H1 (cell line): ENCODE data around the gene RAD51B. TPM values are rescaled to one million over a fixed set of nuclear protein-coding genes. Genes with fewer than 3 reads are reported as not detected.

ENCODE experiments used
- BRCA1 ChIP-seq: IDR thresholded peaks from 2 replicates; pipeline ENCODE4 v1.6.1; 2012; ENCODE audit warnings: low read depth, low read length, improper control_type of control experiment
- CBX5 ChIP-seq: fragments of 300-800, 300-1000 bp; sonication (generic); IDR thresholded peaks from 2 replicates; pipeline ENCODE4 v1.7.1; 2016; ENCODE audit warnings: antibody characterized with exemption, low read length, low read depth
- CBX8 ChIP-seq: fragments of 300-800, 300-1000 bp; sonication (generic); IDR thresholded peaks from 2 replicates; pipeline ENCODE4 v1.7.1; 2016; ENCODE audit warnings: low read depth, low read length, borderline replicate concordance
- CHD7 ChIP-seq: fragments of 300-600 bp; sonication (generic); IDR thresholded peaks from 2 replicates; pipeline ENCODE4 v1.7.1; 2012; ENCODE audit warnings: low read length, moderate library complexity, mild to moderate bottlenecking, inconsistent platforms; ENCODE audit not compliant: insufficient replicate concordance
- HDAC6 ChIP-seq: IDR thresholded peaks from one replicate; pipeline ENCODE4 v1.7.1; 2012; ENCODE audit warnings: low read depth, mild to moderate bottlenecking, inconsistent platforms, low read length, moderate library complexity
- KDM4A ChIP-seq: IDR thresholded peaks from one replicate; pipeline ENCODE4 v1.7.1; 2012; ENCODE audit warnings: low read depth, mild to moderate bottlenecking, moderate library complexity, low read length, inconsistent platforms; ENCODE audit not compliant: severe bottlenecking
- RFX5 ChIP-seq: IDR thresholded peaks from 2 replicates; pipeline ENCODE4 v1.6.1; 2011; ENCODE audit warnings: low read depth, low read length, improper control_type of control experiment, borderline replicate concordance
- SIRT6 ChIP-seq: IDR thresholded peaks from one replicate; pipeline ENCODE4 v1.7.1; 2012; ENCODE audit warnings: low read length, inconsistent platforms
- SIX5 ChIP-seq: IDR thresholded peaks from 2 replicates; pipeline ENCODE4 v1.6.1; 2011; ENCODE audit warnings: mild to moderate bottlenecking, low read depth, low read length
- TCF12 ChIP-seq: IDR thresholded peaks from 2 replicates; pipeline ENCODE4 v1.6.1; 2011; ENCODE audit warnings: low read depth, mild to moderate bottlenecking, low read length
- YY1 ChIP-seq: IDR thresholded peaks from 2 replicates; pipeline ENCODE4 v1.6.1; 2011; ENCODE audit warnings: low read depth, mild to moderate bottlenecking, low read length
- polyA plus RNA-seq, 7 experiments: library from polyadenylated mRNA; depleted of rRNA in 3 of 7; stranded (reverse) in 5 of 7; unstranded in 2 of 7; fragments of >200 nt in 5 of 7; fragments of 200-250 nt in 2 of 7; gene quantifications; 1 replicate in 5 of 7; 2 replicates in 1 of 7; 4 replicates in 1 of 7; pipeline versions ENCODE4 v1.2.1 to v1.2.3, GENCODE V29; 2011 to 2013; ENCODE audit warnings: missing spikeins in 2 of 7, mixed read lengths in 2 of 7
- total RNA-seq: library from RNA; stranded (reverse); fragmentation: NEBNext Ultra II Directional; extraction: Animal tissue kit (Norgen Biotek cat#: 25700); gene quantifications from 2 replicates; pipeline ENCODE4 v1.2.1, GENCODE V29; 2021

The RAD51B gene
- total and polyA plus RNA-seq, 2 of the 8 experiments (the other 6 are each of a cell fraction or from before 2014, with no cell fraction given), result 3.9 to 14.9 TPM

GRCh38 chr14:68612049-68612448, 792.5 kb downstream of the RAD51B start (continued):
- TF ChIP-seq CHD7 (no peak), YY1 (no peak), HDAC6 (no peak), KDM4A (no peak), SIX5 (no peak), BRCA1 (no peak), TCF12 (no peak), CBX5 (no peak), CBX8 (no peak), RFX5 (no peak), SIRT6 (no peak)
- TF ChIP-seq, all 59 proteins: peak for 0
